Raji (cell line): ENCODE data around the gene INTS4.

Experiments used
- POLR2A ChIP-seq: IDR thresholded peaks from 2 replicates; pipeline ENCODE4 v1.6.1; 2011; ENCODE audit warnings: low read depth, low read length, control low read depth; ENCODE audit not compliant: insufficient read depth

Gene INTS4

GRCh38 chr11:77874206-77874605 lies 120.3 kb downstream of the INTS4 start:
- no peak for TF ChIP-seq POLR2A

DNA sequence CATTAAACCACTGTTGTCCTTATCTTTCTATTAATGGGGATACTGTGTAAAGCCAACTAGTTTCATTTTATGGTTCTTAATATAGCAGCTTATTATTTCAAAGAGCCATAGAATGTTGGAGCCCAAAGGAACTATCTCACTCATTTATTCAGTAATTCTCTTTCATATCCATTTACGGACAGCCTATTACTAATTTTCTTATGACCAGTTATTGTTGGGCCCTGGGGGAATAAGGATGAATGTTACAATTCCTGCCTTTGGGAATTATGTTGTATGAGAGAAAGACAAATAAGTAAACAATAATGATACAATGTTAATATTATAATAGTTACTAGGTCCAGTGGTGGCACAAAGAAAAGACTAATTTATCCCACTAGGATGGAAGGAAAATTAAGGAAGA lies 121.1 kb downstream of the INTS4 start:
- no peak for TF ChIP-seq POLR2A

DNA sequence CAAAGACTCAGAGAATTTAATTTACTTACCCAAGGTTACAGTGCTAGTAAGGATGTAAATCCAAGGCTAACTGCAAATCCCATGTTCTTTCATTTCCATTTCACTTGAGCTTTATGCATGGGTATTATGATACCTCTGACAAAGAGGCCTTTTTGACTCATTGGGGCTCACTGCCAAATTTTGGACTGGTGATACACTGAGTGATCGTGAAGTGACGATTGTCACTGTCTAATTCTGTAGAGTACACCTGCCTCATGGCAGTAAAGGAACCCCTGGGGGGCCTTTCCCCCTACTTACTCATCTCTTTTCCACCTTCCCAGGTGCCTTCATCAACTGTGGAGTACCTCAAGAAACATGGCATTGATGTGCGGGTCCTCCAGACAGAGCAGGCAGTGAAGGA lies 122.6 kb downstream of the INTS4 start:
- TF ChIP-seq POLR2A, result no peak

DNA sequence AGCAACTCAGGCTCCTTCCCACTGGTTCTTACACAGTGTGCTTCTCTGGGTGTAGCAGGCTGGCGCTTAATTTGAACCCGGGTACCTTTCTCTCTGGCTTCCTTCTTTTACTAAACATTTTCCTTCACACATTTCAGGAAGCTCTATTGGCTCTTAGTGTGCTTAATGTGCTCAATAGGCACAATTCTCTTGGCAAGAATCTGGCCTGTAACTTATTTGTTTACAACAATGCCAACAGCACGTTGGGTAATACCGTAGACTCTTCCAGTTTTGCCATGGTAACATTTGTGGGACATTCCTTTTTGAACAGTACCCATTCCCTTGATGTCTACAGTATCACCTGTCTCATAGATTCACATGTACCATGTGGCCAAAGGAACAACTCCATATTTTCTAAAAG lies 125.7 kb downstream of the INTS4 start:
- no peak for TF ChIP-seq POLR2A

- no peak for TF ChIP-seq POLR2A
These were observed 128.1 kb downstream of the INTS4 start for GRCh38 chr11:77866336-77866735.

DNA sequence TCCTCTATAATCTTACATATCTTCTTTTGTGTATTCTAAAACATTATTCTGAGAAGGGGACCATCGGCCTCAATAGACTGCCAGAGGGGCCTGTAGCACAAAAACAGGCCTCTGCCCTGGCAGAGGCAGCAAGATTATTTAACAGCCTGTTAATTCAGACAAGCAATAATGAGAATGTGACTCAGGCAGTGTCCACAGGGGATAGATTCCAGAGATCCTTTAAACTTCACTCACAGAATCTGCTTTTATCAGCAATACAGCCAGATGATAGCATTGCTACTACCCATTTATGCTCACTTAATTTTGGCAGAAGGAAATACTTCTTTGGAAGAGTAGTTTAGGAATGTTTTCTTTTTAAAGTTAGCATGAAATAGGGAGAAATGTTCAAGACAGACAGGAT lies 128.7 kb downstream of the INTS4 start:
- TF ChIP-seq POLR2A, result no peak

- TF ChIP-seq POLR2A, result no peak
These were observed 139.6 kb downstream of the INTS4 start for GRCh38 chr11:77854838-77855237.

DNA sequence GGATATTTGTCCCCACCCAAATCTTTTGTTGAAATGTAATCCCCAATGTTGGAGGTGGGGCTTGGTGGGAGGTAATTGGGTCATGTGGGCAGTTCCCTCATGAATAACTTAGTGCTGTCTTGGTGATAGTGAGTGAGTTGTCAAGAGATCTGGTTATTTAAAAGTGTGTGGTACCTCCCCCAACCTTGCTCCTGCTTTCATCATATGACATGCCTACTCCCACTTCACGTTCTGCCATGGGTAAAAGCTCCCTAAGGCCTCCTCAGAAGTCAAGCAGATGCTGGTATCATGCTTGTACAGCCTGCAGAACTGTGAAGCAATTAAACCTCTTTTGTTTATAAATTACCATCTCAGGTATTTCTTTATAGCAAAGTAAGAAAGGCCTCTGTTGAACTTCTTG lies 143.0 kb downstream of the INTS4 start:
- no peak for TF ChIP-seq POLR2A

DNA sequence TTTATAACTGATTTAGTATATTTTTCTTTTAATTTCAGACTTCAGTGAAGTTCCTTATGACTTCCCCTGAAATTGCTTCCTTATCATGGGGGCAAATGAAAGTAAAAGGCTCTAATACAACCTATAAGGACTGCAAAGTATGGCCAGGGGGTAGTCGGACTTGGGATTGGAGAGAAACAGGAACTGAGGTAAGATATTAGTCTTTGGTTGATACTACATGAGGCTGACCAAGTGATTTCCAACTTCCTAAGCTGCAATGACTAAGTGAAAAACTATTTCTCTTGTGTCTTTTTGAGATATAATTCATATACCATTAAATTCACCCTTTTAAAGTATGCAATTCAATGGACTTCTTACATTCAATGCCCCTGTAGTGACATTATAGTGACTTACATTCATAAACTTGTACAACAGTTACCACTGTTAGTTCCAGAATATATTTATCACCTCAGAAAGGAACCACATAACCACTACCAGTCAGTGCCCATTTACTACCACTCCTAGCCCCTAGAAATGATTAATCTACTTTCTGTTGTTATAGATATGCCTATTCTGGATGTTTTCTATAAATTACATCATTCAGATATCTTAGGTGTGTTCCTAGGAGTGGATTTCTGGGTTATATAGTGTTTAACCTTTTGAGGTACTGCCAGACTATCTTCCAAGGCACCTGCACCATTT lies 151.9 kb downstream of the INTS4 start:
- TF ChIP-seq POLR2A, result no peak

DNA sequence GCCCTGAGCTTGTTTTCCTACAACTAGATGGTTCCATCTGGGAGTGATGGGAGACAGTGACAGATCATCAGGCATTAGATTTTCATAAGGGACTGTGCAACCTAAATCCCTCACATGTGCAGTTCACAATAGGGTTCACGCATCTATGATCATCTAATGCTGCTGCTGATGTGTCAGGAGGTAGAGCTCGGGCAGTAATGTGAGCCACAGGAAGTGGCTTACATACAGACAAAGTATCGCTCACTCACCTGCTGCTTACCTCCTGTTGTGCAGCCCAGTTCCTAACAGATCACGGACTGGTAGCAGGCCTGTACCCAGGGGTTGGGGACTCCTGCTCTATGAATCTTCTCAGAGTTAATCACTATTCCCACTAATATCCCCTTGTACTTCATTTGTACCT lies 161.2 kb downstream of the INTS4 start:
- TF ChIP-seq POLR2A, result no peak

DNA sequence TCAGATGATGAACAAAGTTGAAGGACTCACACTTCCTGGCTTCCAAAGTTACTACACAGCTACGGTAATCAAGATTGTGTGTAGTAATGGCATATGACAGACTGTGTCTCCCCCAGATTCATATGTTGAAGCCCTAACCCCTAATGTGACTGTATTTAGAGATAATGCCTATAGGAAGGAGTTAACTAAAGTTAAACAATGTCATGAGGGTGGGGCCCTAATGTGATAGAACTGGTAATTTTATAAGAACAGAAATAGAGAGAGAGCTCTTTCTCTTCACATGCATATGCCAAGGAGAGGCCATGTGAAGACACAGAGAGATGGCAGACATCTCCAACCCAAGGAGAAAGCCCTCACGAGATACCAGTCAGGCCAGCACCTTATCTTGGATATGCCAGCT lies 165.5 kb downstream of the INTS4 start:
- TF ChIP-seq POLR2A, result no peak
